Right atrium auricular region (tissue), 2 donors: ENCODE measurements around the gene FUCA2. TPM values are rescaled to one million over a fixed set of nuclear protein-coding genes. Genes with fewer than 3 reads are reported as not detected.
"Not testable (repeated sequence)": the region's sequence is repeated elsewhere in the genome, so short reads cannot be mapped to it uniquely, and the experiment has no call there.

Source experiments
- DNase-seq: peaks from one replicate; pipeline ENCODE4 v3.0.0-alpha.2; 2019; ENCODE audit warnings: low spot score
- H3K27ac ChIP-seq, 2 donors: fragments of 200-600 bp; sonication (generic); 1 replicate in 1 of 2; 2 replicates in 1 of 2; pipeline ENCODE4 v1.5.1; 2016 to 2019
- H3K27me3 ChIP-seq, 2 donors: fragments of 200-600 bp; sonication (generic); one replicate each; pipeline versions ENCODE4 v1.5.1 to v1.6.0; 2017 to 2019
- H3K36me3 ChIP-seq: fragments of 200-600 bp; sonication (generic); one replicate; pipeline ENCODE4 v1.5.1; 2016
- H3K4me1 ChIP-seq, 2 donors: fragments of 200-600 bp; sonication (generic); one replicate each; pipeline versions ENCODE4 v1.5.1 to v1.6.0; 2017 to 2019
- H3K4me3 ChIP-seq, 2 donors: fragments of 200-600 bp; sonication (generic); 1 replicate in 1 of 2; 2 replicates in 1 of 2; pipeline ENCODE4 v1.5.1; 2017 to 2019; ENCODE audit warnings: mild to moderate bottlenecking in 1 of 2, moderate library complexity in 1 of 2
- H3K9me3 ChIP-seq, 2 donors: fragments of 200-600 bp; sonication (generic); one replicate each; pipeline ENCODE4 v1.5.1; 2019
- CTCF ChIP-seq, 2 donors: fragments of 200-600 bp; sonication (generic); IDR thresholded peaks; one replicate each; pipeline ENCODE4 v1.5.1; 2019; ENCODE audit warnings: antibody characterized with exemption in 2 of 2
- total RNA-seq, 2 donors: library from RNA; depleted of rRNA; stranded (reverse); fragments of >200 nt; gene quantifications; one replicate each; pipeline ENCODE4 v1.1.0, GENCODE V29; 2016

Gene FUCA2
- total RNA-seq, 2 donors from 2014 or later, result 17.3 to 27.3 TPM

GRCh38 chr6:143471822-143472221 is 39.7 kb downstream of the FUCA2 start:
- DNase-seq, result no peak
- H3K9me3 ChIP-seq, result no peaks in the 10 kb centered on the region
- no peaks in the 10 kb centered on the region for H3K4me1 ChIP-seq
- H3K27me3 ChIP-seq, result no peaks in the 10 kb centered on the region
- H3K4me3 ChIP-seq, result no peak overlapping the region
- no peak for TF ChIP-seq CTCF (IDR thresholded peaks at IDR 0.05)
- no peak overlapping the region for H3K27ac ChIP-seq
- peaks cover 21% of the 10 kb centered on the region for H3K36me3 ChIP-seq

GRCh38 chr6:143468823-143469222 is 42.7 kb downstream of the FUCA2 start:
- peaks cover 21% of the 10 kb centered on the region for H3K36me3 ChIP-seq
- DNase-seq, H3K27ac ChIP-seq, H3K4me3 ChIP-seq, H3K4me1 ChIP-seq, H3K9me3 ChIP-seq, H3K27me3 ChIP-seq: not testable (repeated sequence)

- Histone ChIP-seq H3K27me3 (no peaks in the 10 kb centered on the region), H3K4me1 (no peaks in the 10 kb centered on the region), H3K27ac (no peak overlapping the region), H3K36me3 (peaks cover 23% of the 10 kb centered on the region), H3K9me3 (no peaks in the 10 kb centered on the region), H3K4me3 (no peak overlapping the region)
- DNase-seq, result no peak
- no peak for TF ChIP-seq CTCF (IDR thresholded peaks at IDR 0.05)
Measured at GRCh38 chr6:143468026-143468425, 43.5 kb downstream of the FUCA2 start.

- Histone ChIP-seq H3K27me3 (no peaks in the 10 kb centered on the region), H3K4me1 (no peaks in the 10 kb centered on the region), H3K9me3 (no peaks in the 10 kb centered on the region), H3K27ac (no peak overlapping the region), H3K4me3 (no peak overlapping the region), H3K36me3 (peaks cover 23% of the 10 kb centered on the region)
- TF ChIP-seq CTCF (IDR thresholded peaks at IDR 0.05), result no peak
- DNase-seq, result no peak
Measured at GRCh38 chr6:143465546-143465945, 46.0 kb downstream of the FUCA2 start.

- TF ChIP-seq CTCF (IDR thresholded peaks at IDR 0.05), result no peak
- no peak overlapping the region for H3K27ac ChIP-seq
- DNase-seq, result no peak
- no peaks in the 10 kb centered on the region for H3K27me3 ChIP-seq
- no peaks in the 10 kb centered on the region for H3K9me3 ChIP-seq
- peaks cover 16% of the 10 kb centered on the region for H3K36me3 ChIP-seq
- no peaks in the 10 kb centered on the region for H3K4me1 ChIP-seq
- H3K4me3 ChIP-seq, result no peak overlapping the region
Measured at GRCh38 chr6:143457563-143458359, 53.8 kb downstream of the FUCA2 start.

- Histone ChIP-seq H3K27me3 (no peaks in the 10 kb centered on the region), H3K36me3 (no peaks in the 10 kb centered on the region), H3K4me1 (peaks cover 0 to 21% of the 10 kb centered on the region in 2 donors), H3K9me3 (no peaks in the 10 kb centered on the region), H3K4me3 (peak overlapping the region; percentile 70 to 78), H3K27ac (peak overlapping the region in 1 of 2 donors; percentile 82)
- DNase-seq, result no peak
- TF ChIP-seq CTCF (IDR thresholded peaks at IDR 0.05), result no peak
Measured at GRCh38 chr6:143451531-143451930, 60.0 kb downstream of the FUCA2 start.
